M059J (cell line): ENCODE results near the gene AQP12A. TPM values are rescaled to one million over a fixed set of nuclear protein-coding genes. Genes with fewer than 3 reads are reported as not detected.

Source experiments
- DNase-seq: peaks from one replicate; pipeline ENCODE4 v3.0.0-alpha.2; 2012; ENCODE audit warnings: low read depth
- total RNA-seq: library from RNA; depleted of rRNA; stranded (reverse); fragments of >200 nt; shearing (Covaris generic); gene quantifications from 2 replicates; pipeline ENCODE4 v1.2.3, GENCODE V29; 2014

Gene AQP12A
- total RNA-seq, 1 experiment from 2014 or later, result not detected

DNA sequence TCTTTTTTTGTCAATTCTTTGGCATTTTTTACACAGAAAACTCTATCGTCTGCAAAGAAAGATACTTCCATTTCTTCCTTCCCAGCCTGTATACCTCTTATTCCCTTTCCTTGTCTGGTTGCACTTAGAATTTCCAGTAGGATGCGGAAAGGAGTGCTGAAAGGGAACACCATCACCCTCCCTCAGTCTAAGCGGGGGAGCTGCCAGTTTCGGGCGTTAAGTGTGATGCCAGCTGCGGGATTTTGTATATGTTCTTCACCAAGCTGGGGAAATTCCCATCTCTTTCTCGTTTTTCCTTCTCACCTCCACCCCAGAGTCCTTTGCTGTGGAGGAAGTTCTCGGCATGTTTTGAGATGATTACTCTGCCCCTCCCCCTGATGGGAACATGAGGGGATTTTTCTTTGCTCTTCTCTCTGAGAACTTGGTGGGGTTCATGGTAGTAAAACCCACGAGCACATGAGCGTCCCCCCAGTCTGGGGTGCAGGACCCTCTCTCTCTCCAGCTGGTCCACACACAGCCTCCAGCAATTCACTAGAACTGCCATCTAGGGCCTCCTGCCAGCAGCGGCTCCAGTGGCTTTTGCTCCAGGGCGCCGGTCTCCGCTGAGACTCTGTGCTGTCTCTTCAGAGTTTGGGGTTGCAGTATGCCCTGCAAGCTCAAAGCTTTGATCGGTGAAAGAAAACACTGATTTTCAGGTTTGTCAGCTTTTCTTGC lies 15.5 kb downstream of the AQP12A start:
- DNase-seq, result no peak

DNA sequence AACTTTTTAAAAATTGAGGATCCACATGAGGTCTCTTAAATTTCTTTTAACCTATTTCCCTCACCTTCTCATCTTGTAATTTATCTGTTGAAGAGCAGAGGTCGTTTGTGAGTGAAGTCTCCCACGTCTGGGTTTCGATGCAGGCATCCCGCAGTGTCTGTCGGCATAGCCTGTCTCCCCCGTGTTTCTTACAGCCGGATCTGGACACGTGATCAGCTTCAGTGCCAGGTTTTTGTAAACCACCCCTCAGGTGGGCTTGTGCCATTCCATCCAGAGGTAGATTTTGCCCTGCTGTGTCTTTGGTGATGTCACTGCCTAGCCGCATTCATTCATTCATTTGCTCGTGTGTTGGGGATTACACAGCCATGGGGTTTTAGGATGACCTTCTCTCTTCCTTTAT lies 16.2 kb downstream of the AQP12A start:
- DNase-seq, result no peak

DNA sequence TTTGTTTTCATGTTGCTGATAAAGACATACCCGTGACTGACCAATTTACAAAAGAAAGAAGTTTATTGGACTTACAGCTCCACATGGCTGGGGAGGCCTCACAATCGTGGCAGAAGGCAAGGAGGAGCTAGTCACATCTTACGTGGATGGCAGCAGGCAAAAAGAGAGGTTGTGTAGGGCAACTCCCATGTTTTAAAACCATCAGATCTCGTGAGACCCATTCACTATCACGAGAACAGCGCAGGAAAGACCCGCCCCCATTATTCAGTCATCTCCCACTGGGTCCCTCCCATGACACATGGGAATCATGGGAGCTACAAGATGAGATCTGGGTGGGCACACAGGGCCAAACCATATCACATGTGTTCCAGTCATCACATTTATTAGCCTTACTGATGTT lies 16.8 kb downstream of the AQP12A start:
- no peak for DNase-seq

DNA sequence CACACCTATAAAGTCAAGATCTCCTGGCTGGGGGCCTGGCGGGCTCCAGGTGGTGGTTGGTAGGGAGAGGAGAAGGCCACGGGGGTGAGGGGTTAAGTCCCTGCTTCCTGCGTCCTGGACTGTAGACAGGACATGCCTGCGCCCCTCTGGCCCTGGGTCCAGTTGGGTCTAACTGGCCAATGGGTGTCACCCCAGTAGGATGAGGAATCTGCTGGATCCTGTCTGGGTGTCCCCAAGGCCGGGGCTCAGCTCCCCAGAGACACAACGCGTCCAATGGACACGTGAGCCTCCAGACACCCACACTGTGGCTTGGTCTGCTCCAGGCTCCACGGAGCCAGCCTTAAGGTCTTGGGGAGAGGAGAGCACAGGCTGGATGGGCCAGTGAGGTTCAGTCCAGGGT lies 19.6 kb downstream of the AQP12A start:
- DNase-seq, result no peak

DNA sequence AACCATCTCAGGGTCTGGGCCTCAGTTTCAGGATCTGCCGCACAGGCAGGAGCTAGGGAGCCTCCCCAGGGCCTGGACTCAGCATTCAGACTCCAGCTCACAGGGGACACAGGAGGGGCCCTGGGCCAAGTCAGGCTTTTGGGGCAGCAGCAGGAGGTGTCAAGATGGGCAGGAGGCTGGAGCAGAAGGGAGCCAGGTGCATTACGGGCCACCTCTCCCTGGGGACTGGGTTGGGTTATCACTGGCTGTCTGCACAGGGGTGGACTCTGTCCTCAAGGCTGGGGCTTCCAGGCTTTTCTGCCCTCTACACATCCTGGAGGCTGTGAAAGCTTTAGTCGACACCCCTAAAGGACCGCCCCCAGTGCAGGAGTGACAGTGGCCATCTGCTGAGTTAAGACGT lies 20.0 kb downstream of the AQP12A start:
- no peak for DNase-seq

DNA sequence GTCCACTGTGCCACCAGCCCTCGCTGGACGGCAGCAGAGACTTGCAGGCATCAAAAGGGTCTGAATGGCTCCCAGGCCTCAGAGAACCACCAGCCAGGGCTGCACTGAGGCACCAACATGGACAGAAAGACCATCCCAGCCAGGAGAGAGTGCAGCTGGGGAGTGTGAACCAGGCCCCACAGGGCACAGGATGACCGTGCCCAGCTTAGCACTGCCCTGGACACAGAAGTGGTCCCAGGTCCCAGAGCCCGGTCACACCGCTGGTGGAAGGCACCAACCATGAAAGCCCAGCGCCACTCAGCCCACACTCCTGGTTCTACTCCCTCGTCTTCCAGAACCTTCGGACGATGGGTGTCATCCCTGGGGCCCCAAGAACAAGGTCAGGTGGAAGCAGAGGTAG lies 20.5 kb downstream of the AQP12A start:
- no peak for DNase-seq

DNA sequence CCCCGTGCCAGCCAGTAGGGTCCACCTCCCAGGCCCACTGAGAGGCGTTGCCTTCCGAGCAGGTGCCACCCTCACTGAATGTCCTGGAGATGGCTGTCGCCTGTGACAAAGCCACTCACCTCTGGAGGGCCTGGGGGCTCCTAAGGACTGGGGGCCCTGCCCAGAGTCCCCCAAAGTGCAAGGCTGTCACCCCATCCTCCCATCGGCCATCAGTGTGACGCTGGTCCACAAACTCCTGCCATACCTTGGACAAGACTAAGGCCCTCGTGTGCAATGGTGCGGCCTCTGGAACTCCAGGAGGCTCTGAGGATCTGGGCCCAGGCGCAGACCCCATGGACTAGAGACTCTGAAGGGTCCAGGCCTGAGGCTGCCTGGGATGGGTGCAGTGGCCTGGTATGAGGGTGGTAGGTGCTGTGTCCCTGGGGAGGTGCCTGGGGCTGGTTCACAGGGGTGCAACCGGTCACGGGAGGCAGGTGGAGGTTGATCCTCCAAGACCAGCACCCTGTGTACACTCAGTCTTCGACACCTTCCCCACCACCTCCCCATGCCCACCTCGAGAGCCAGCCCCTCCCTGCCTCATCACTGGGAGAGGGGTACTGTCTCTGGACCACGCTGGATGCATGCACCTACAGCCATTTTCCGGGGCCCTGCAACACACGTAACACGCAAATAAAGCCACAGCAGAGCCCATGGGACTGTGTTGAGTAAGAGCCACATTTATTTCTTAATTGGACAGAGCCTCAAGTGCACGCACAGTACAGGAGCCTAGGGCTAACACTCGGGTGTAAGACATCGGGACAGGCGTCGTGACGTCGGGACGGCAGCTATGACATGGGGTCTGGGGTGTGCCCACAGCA lies 21.6 kb downstream of the AQP12A start:
- DNase-seq, result no peak

DNA sequence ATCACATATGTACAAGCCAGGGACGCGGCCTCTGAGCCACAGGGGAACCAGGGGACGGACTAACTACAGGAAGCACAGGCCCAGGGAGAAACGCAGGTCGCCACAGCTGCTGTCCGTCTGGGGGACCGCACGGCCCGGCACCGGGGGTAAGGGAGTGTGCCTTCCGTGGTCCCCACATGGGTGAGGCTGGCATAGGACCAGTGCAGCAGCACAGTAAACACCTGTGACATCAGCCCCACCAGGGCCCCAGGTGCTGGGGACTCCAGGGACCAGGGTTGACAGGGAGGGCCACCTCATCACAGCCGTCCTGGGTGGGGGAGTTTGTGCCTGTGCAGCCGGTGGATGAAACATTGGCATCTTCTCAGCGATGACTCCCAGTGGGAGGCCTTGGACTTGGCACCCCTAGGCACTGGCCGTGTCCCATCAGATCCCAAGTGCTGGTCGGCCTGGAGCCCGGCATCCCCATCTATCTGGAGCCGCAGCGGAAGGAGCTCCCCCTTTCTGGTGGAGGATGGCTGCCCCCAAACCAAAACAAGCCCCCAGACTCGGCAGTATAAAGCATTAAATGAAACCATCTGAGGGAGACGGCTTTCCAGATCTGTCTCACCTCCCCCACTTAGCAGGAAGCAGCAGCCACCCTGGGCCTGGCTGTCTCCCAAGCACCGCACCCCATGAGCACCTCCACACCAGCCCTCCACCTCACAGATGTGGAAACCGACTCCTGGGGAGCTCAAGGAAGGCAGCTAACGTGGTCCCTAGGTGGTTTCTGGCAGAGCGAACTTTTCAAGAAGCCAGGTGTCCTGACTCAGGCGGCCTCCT lies 22.5 kb downstream of the AQP12A start:
- DNase-seq, result no peak

DNA sequence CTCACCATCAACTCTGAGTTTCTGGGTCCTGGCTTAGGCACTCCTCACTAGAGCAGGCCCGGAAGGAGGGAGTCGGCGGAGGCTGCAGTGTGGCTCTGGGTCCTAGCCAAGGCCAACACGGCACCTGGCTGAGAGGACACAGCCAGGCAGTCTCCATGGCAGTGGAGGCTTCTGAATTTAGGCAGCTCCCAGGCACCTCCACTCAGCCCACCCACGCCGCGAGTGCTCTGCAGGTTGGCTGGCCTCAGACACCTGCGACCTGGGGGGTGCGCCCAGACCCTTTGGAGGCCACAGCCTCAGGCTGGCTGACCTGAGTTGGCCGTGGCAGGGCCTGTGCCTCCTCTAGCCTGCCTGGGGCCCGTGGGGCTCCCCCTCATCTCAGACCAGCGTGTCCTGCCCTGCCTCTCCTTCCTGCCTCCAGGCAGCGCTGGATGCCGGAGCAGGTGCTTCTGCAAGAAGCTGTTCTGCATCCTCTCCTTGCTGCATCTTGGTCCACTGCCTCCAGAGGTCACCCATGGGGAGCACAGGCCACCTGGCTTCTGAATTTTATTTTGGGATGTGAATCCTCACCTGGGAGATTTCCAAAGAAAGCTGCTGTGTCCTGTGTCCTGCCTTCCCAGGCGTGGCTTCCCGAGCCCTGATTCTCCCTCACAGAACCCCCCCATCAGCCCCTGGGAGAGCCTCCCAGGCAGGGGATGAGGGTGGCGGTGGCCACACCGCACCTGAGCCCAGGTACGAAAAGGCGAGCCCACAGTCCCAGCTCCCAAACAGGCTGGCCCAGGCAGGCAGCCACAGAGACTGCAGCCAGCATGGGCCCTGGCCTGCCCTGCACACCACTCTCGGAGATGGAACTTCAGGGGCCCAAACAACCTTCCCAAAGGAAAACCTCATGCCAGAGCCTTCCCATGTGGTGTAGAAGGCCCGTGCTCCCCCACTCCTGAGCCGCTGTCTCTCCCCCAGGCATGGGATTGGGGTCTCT lies 23.4 kb downstream of the AQP12A start:
- no peak for DNase-seq

DNA sequence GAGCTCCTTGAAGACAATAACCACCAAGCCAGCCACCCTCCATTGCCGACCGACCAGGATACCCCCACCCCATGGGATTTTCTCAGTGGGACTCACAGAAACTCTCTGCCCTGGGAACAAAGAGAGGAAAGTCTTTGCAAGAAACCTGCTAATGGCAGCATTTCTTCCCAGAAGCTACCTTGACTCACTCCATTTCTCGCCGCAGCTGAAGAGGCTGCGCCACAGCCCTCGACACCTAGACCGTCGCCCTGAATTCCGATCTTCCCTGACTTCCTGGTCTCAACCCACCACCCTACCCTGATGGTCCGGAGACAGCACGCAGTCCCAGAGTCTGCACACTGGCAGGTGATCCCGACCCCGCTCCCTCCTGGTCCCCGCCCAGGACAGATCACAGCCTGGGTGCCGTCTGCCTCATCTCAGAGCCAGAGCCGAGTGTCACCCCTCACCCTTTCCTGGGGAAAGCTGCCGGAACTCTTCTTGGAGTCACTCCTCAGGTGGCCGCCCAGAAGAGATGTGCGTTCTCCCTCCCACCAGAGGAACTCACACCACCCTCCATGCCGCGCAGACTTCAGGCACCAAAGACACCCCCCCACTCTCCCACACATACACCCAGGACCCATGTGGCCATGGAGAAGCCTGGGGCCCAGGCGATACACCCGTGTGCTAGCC lies 24.6 kb downstream of the AQP12A start:
- DNase-seq, result no peak

DNA sequence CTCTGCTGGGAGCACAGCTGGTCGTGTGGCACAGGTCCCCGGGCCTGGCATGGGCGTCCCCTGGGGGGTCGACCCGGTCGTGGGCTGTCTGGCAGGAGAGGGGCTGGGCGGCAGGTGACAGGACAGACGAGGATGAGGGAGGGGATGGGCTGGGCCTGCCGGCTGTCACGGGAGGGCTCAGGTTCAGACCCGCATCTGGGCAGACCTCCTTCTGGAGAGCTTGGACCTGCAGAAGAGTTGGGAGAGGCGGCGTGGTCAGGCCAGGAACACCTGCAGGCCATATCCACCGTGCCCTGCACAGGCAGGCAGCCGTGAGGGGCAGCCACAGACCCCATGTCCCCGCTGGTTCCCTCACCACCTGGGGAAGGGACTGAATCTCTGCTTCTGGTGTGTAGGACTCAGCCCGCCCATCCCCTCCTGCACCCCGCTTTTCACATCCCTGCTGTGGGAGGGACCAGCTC lies 25.5 kb downstream of the AQP12A start:
- no peak for DNase-seq

DNA sequence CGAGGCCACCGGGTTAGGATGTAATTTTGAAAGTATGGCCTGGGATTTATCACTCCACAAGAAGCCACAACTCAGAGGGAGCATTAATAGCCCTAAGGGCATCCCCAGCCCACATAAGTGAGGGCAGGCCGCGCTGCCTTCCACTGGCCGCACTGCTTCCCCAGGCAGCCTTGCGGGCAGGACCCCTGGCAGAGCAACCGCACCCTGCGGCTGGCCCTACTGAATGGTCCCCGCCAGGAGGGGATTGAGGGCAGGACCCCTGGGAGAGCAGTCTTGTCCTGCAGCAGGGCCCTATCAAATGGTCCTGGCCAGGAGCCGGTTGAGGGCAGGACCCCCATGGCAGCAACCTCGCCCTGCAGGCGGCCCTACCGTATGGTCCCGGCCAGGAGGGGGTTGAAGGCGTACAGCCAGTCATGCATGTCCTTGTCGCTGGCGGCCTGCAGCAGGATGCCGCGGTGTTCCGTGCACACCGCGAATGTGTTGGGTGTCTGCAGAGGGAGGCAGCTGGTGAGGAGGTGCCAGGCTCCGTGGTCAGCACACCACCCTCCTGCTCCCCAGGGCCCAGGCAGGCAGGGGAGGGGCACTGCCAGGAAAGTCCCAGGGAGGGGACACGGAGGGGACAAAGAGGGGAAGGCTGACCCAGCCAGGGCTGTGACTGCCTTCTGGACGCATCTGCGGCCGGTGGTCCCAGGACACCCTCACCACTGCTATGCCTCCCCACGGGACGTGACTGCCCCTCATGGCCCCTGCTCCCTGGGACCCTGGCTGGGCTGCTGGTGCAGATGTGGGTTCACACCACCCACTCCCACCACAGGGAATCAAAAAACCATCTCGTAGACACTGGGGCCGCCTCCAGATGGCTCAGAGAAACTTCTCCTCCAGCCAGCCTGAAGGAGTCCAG lies 26.3 kb downstream of the AQP12A start:
- DNase-seq, result no peak

DNA sequence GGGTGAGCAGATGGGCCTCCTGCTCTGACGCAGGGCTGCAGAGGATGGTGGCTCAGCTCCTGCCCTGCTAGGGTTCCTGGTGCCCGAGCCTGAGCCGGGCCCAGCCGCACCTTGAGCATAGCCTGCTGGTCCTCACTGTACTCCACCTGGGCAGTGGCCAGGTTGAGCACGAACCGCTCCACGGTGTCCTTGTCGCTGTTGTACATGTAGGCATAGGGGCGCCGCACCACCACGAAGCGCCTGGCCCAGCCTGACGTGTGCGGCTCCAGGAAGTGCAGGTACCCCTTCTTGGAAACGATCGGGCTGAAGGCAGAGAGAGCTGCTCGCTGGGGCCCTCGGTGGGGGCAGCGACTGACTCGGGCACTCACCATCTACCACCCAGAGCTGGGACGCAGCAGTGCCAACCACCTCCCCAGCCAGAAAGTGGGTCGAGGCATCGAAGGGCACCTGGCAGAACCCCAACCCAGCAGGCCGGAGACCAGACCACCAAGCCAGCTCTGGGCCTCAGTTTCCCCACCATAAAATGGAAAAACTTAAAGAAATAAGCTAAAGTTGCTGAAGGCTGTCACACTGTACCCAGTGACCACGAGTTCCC lies 27.3 kb downstream of the AQP12A start:
- DNase-seq, result no peak

DNA sequence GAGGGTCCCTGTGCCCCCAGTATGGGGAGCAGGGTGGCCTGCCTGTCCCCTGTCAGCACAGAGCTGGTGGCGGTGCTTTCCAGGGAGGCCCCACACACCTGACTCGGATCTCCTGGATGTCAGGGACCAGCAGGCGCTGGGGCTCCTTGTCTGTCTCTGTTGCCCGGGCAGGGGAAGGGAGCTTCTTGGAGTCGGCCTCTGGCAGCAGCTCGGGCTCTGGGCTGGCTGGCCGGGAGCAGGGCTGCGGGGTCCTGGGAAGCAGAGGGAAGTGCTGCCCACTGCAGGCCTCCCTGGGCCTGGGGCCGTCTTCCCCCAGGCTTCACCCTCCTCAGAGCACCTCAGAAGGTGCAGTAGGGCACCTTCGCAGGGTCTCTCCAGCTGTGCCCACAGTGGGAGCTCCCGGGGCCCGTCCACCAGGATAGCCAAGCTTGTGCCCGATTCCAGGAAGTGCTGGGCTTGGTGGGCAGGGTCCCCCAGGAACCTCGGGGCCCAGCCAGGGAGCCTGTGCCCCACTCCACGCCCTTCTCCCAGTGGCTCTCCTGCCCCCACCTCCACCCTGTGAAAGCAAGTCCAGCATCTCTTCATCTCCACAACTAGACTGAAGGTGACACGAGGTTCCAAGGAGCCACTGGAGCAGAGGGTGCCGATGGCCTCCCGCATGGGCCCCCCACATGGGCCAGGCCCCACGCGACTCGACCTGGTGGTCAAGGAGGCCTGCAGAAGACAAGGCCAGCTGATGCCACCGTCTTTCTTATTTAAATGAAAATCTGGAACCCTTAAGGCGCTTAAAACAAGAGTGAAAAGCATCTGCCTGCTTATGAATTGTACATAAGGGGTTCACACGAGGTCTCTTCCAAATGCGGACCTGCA lies 28.2 kb downstream of the AQP12A start:
- no peak for DNase-seq

DNA sequence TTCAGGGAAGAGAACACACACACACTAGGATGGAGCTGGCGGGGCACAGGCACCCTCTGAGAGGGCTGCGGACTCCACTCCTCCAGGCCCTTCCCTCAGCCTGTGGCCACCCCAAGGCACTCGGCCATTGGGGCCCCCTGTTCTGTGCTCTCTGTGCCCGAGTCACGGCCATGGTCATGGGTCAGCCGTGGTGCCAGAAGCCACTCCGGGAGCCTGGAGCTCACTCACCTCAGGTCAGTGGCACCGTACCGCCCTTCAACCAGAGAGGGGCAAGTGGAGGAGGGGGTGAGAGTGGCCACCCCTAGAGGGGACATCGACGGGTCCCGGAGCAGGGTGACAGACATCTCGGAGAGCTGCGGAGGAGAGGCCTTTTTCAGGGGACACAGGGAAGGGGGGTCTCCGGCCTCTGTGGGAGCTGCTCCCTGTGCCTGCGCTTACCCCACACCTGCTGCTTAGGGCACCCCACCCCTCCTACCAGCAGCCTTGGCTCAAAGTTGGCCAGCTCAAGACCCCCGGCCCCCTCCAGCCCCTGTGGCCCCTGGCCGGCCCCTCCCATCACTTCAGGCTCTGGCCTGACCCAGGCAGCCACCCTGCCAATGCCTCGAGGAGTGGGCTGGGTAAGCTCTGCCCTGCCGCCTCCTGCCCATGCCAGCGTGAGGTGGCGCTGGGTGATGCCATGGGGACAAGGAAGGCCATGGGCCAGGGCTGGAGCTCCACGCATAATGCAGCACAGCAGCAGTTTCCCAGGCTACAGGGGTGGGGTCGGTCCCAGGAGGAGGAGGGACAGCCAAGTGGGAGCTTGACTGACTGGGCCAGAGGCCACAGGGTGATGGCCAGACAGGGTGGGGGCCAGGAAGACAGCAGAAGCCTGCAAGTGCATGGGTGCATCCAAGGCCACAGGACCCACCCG lies 29.3 kb downstream of the AQP12A start:
- no peak for DNase-seq

DNA sequence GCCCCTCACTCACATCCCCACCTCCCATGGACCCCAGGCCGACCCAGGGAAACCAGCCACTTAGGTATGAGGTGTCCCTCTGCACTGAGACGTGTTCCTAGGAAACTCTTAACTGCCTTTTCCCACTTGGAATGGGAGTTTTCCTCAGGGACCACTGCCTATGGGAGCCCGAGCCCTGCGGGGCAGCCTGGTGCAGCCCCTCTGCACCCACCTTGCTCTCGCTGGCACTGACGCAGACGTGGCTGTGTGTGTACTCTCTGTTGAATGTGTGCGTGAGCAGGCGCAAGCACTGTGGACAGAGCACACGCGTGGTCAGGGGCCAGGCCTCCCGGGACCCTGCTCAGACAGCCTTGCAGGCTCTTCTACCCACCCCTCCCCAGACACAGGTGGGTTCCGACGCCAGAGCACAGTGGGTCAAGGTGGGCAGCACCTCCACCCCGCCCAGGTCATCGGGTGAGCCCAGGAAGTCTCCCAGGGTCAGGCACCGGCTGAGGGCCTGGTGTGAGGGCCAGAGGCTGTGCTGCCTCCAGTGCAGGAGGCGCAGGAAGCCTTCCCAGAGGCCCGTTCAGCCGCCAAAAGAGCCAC lies 30.0 kb downstream of the AQP12A start:
- DNase-seq, result no peak

DNA sequence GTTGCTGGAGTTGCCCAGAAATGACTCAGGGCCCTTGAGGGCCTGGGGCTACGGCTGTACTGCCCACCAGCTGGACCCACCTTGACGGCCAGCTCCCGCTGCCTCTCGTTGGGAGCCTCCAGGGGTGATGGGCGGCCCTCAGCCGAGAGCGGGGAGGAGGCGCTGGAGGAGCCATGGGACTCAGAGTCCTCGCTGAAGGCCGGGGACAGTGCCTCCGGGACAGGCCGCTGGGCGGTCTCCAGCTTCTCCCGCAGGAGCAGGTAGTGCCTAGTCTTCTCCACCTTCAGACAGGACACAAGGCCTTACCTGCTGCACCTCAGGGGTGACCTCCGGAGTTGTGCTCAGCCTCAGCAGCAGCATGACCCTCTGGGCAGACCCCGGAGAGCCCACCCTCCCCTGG lies 30.7 kb downstream of the AQP12A start:
- no peak for DNase-seq
